Heart right ventricle (tissue), 16 donors: ENCODE measurements around the gene CAST. TPM values are rescaled to one million over a fixed set of nuclear protein-coding genes. Genes with fewer than 3 reads are reported as not detected.

Experiments used
- ATAC-seq, 8 donors: fragments of 200-7000 bp; cut with Tn5 transposase; one replicate each; pipeline ENCODE4 v1.9.1; 2020; ENCODE audit warnings: mild to moderate bottlenecking in 8 of 8, moderate library complexity in 8 of 8, moderate number of reproducible peaks in 1 of 8
- DNase-seq, 2 donors: peaks; one replicate each; pipeline ENCODE4 v3.0.0-alpha.2; 2020
- H3K27ac ChIP-seq, 10 donors: fragments of 200-600 bp; sonication (generic) in 2 of 10; one replicate each; pipeline versions ENCODE4 v1.5.0 to v1.8.0; 2020 to 2022; ENCODE audit warnings: mild to moderate bottlenecking in 3 of 10
- H3K27me3 ChIP-seq, 7 donors: fragments of 200-600 bp; one replicate each; pipeline ENCODE4 v1.8.0; 2021 to 2022; ENCODE audit warnings: mild to moderate bottlenecking in 2 of 7
- H3K36me3 ChIP-seq, 9 donors: fragments of 200-600 bp; sonication (generic) in 1 of 9; one replicate each; pipeline versions ENCODE4 v1.5.0 to v1.8.0; 2020 to 2022; ENCODE audit warnings: mild to moderate bottlenecking in 2 of 9
- H3K4me1 ChIP-seq, 9 donors: fragments of 200-600 bp; sonication (generic) in 1 of 9; one replicate each; pipeline versions ENCODE4 v1.5.0 to v1.8.0; 2020 to 2022; ENCODE audit warnings: mild to moderate bottlenecking in 4 of 9
- H3K4me3 ChIP-seq, 10 donors: fragments of 200-600 bp; sonication (generic) in 2 of 10; one replicate each; pipeline versions ENCODE4 v1.5.0 to v1.8.0; 2020 to 2022; ENCODE audit warnings: mild to moderate bottlenecking in 7 of 10, moderate library complexity in 2 of 10
- H3K9me3 ChIP-seq, 11 donors: fragments of 200-600 bp in 10 of 11; sonication (generic) in 2 of 11; one replicate each; pipeline versions ENCODE4 v1.5.0 to v1.8.0; 2013 to 2022; ENCODE audit warnings: mild to moderate bottlenecking in 2 of 11, control low read depth in 1 of 11, moderate library complexity in 1 of 11
- CTCF ChIP-seq, 9 donors: fragments of 200-600 bp; sonication (generic) in 2 of 9; IDR thresholded peaks; one replicate each; pipeline versions ENCODE4 v1.5.0 to v1.8.0; 2021 to 2022; ENCODE audit warnings: antibody characterized with exemption in 9 of 9, mild to moderate bottlenecking in 5 of 9, moderate library complexity in 1 of 9
- WGBS, 2 donors: extraction: QIAGEN DNeasy Blood & Tissue Kit; methylation state at CpG; one replicate each; pipeline ENCODE4 v1.1.7; 2013; ENCODE audit warnings: inconsistent platforms in 1 of 2; 5-methylcytosine and 5-hydroxymethylcytosine counted together
- intact Hi-C, 10 donors: fragments of 100-400 bp; cut with DNase I; formaldehyde crosslinking; loops; one replicate each; pipeline versions ENCODE4 v1.11.1 to v1.14.2; 2022
- polyA plus RNA-seq, 2 donors: library from polyadenylated mRNA; stranded (reverse); fragments of 200-250 nt; gene quantifications; one replicate each; pipeline ENCODE4 v1.2.3, GENCODE V29; 2013
- total RNA-seq, 10 donors: library from RNA; stranded (reverse); fragmentation: NEBNext Ultra II Directional in 3 of 10; extraction: Animal tissue kit (Norgen Biotek cat#: 25700) in 3 of 10; gene quantifications; one replicate each; pipeline versions ENCODE4 v1.2.1 to v1.2.4, GENCODE V29; 2021 to 2023
- donor health status: Arrhythmogenic right ventricular cardiomyopathy.
- donor health status: ischemic (EF 13 %, LVEDD 7.1; RV severe dilation, severe dysfunction).
- donor health status: healthy with polysubstance abuse.
- donor health status: DM: no; HTN: yes; CAD: no.
- donor health status: DM: no; HTN: no; CAD: no.
- donor health status: ischemic (EF 25% LVEDD 6.9; RV normal size, moderate dysfunction).
- donor health status: ischemic (EF 25% LVEDD 5.7; RV mildly dilated, moderate dysfunction).
- donor health status: healthy.
- donor health status: DM: yes; HTN: yes; CAD: no.
- donor health status: Ischemic cardiomyopathy.
- donor health status: ischemic (EF 35%, LVEDD 5.7; RV mildly dilated, moderate dysfunction).
- donor health status: nonischemic (EF 11% LVEDD 7.7; RV severe dilation, severe dysfunction).
- donor health status: DM: yes; HTN: yes; CAD: no.
- donor health status: PGD.
- donor health status: ischemic (EF 29% LVEDD 5.4; RV normal size, mild dysfunction).
- donor health status: nonischemic (EF 23%, LVEDD 6.1; RV moderate dilation, normal function).

The CAST gene
- total and polyA plus RNA-seq, 12 donors = 174 to 783 (median 488) TPM

- Histone ChIP-seq H3K27ac (peak overlapping the region in 1 of 10 donors; percentile 3), H3K9me3 (no peaks in the 10 kb centered on the region), H3K36me3 (peaks cover 0 to 92% (median 23%) of the 10 kb centered on the region in 9 donors), H3K4me3 (no peak overlapping the region), H3K4me1 (peaks cover 0 to 36% (median 13%) of the 10 kb centered on the region in 9 donors), H3K27me3 (no peaks in the 10 kb centered on the region)
- intact Hi-C loops = loop anchor here in 2 of 10 donors (5.0 to 10.0 kb wide), 2 partner anchors 119 to 122 kb away; no protein-coding TSS in a partner anchor
- 81 to 86% methylated on average over 7 of the region's 7 CpGs for WGBS, 2 donors
- ATAC-seq (peak in 3 of 8 donors; percentile 22 to 53 (median 51)), DNase-seq (no peak)
- TF ChIP-seq CTCF (IDR thresholded peaks at IDR 0.05) = no peak
Observed at GRCh38 chr5:96733771-96734500, 71.8 kb downstream of the CAST start.

- no peak for TF ChIP-seq CTCF (IDR thresholded peaks at IDR 0.05)
- peak in 5 of 8 donors; percentile 11 to 51 (median 33) for ATAC-seq
- DNase-seq = no peak
- Histone ChIP-seq H3K27ac (peak overlapping the region in 2 of 10 donors; percentile 8 to 12), H3K36me3 (peaks cover 0 to 92% (median 27%) of the 10 kb centered on the region in 9 donors), H3K4me1 (peaks cover 0 to 32% (median 13%) of the 10 kb centered on the region in 9 donors), H3K4me3 (no peak overlapping the region), H3K9me3 (no peaks in the 10 kb centered on the region), H3K27me3 (no peaks in the 10 kb centered on the region)
- WGBS, 2 donors = 19% methylated on average over 1 of the region's 1 CpG
- intact Hi-C loops = loop anchor here in 3 of 10 donors (5.0 to 10.0 kb wide), 3 partner anchors 113 to 123 kb away; no protein-coding TSS in a partner anchor
Observed at GRCh38 chr5:96734871-96735325, 72.7 kb downstream of the CAST start.

GRCh38 chr5:96736937-96737336 lies 74.8 kb downstream of the CAST start:
- H3K9me3 ChIP-seq = no peaks in the 10 kb centered on the region
- no peak for TF ChIP-seq CTCF (IDR thresholded peaks at IDR 0.05)
- DNase-seq (no peak), ATAC-seq (no peak)
- intact Hi-C loops = loop anchor here in 2 of 10 donors (5.0 to 10.0 kb wide), 2 partner anchors 115 to 122 kb away; no protein-coding TSS in a partner anchor
- peaks cover 0 to 93% (median 35%) of the 10 kb centered on the region in 9 donors for H3K36me3 ChIP-seq
- no peak overlapping the region for H3K27ac ChIP-seq
- peaks cover 6 to 41% (median 25%) of the 10 kb centered on the region in 9 donors for H3K4me1 ChIP-seq
- 68 to 77% methylated on average over 3 of the region's 3 CpGs for WGBS, 2 donors
- H3K27me3 ChIP-seq = no peaks in the 10 kb centered on the region
- no peak overlapping the region for H3K4me3 ChIP-seq

GRCh38 chr5:96741106-96741505 lies 78.9 kb downstream of the CAST start:
- Histone ChIP-seq H3K27me3 (no peaks in the 10 kb centered on the region), H3K9me3 (no peaks in the 10 kb centered on the region), H3K4me3 (no peak overlapping the region), H3K27ac (peak overlapping the region; percentile 56 to 90 (median 74)), H3K4me1 (peaks cover 9 to 62% (median 41%) of the 10 kb centered on the region in 9 donors), H3K36me3 (peaks cover 0 to 100% (median 61%) of the 10 kb centered on the region in 9 donors)
- DNase-seq = no peak
- intact Hi-C loops = loop anchor here in 5 of 10 donors (5.0 to 10.0 kb wide), 5 partner anchors 34 to 396 kb away; partner anchors contain the start of gene CAST (in 2 of the 5)
- no peak for ATAC-seq
- 96 to 99% methylated on average over 3 of the region's 3 CpGs for WGBS, 2 donors
- no peak for TF ChIP-seq CTCF (IDR thresholded peaks at IDR 0.05)
